Peyer's patch (tissue), 4 donors: Measurements from ENCODE around the gene CNPY1. TPM values are rescaled to one million over a fixed set of nuclear protein-coding genes. Genes with fewer than 3 reads are reported as not detected.
A peak's percentile ranks its signal among the peaks of the same experiment; 100 is the strongest.

Experiments
- DNase-seq, 3 donors: peaks; one replicate each; pipeline ENCODE4 v3.0.0-alpha.2; 2017 to 2019
- H3K27ac ChIP-seq, 4 donors: fragments of 200-600 bp; sonication (generic); one replicate each; pipeline ENCODE4 v1.5.1; 2016 to 2019
- H3K27me3 ChIP-seq, 2 donors: fragments of 200-600 bp; sonication (generic); one replicate each; pipeline ENCODE4 v1.5.1; 2019
- H3K36me3 ChIP-seq, 3 donors: fragments of 200-600 bp; sonication (generic); one replicate each; pipeline ENCODE4 v1.5.1; 2016 to 2019
- H3K4me1 ChIP-seq, 4 donors: fragments of 200-600 bp; sonication (generic); one replicate each; pipeline ENCODE4 v1.5.1; 2016 to 2019
- H3K4me3 ChIP-seq, 4 donors: fragments of 200-600 bp; sonication (generic); 1 replicate in 3 of 4; 2 replicates in 1 of 4; pipeline ENCODE4 v1.5.1; 2016 to 2019; ENCODE audit warnings: mild to moderate bottlenecking in 1 of 4
- H3K9me3 ChIP-seq, 4 donors: fragments of 200-600 bp; sonication (generic); one replicate each; pipeline ENCODE4 v1.5.1; 2016 to 2019; ENCODE audit warnings: mild to moderate bottlenecking in 1 of 4
- POLR2A ChIP-seq, 2 donors: fragments of 450-650 bp; IDR thresholded peaks; one replicate each; pipeline ENCODE4 v1.5.1; 2017; ENCODE audit warnings: antibody characterized with exemption in 2 of 2, mild to moderate bottlenecking in 2 of 2, moderate library complexity in 2 of 2
- total RNA-seq, 4 donors: library from RNA; depleted of rRNA; stranded (reverse); fragments of >200 nt; gene quantifications; one replicate each; pipeline ENCODE4 v1.1.0, GENCODE V29; 2016
- TF ChIP-seq, protein P1 (sequence below), 6 experiments: fragments of 450-650 bp in 4 of 6; fragments of 200-600 bp in 2 of 6; sonication (generic) in 1 of 6; IDR thresholded peaks; one replicate each; pipeline ENCODE4 v1.5.1; 2017 to 2019; ENCODE audit warnings: antibody characterized with exemption in 6 of 6, mild to moderate bottlenecking in 3 of 6, moderate library complexity in 1 of 6

CNPY1 gene
- total RNA-seq, 4 donors from 2014 or later = 0.40 TPM; not detected in 3

DNA sequence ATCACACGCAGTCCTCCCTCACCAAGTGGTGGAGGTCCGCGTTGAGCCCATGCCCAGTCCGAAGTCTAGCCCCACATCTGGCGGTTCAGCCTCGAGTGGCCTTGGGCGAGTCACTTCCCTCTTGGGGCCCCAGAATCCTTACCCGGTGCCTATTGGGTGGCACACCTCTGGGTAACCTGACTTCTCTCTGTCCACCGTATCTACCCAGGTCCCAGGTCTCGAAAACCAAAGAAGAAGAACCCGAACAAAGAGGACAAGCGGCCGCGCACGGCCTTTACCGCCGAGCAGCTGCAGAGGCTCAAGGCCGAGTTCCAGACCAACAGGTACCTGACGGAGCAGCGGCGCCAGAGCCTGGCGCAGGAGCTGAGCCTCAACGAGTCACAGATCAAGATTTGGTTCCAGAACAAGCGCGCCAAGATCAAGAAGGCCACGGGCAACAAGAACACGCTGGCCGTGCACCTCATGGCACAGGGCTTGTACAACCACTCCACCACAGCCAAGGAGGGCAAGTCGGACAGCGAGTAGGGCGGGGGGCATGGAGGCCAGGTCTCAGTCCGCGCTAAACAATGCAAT is 84.1 kb downstream of the CNPY1 start:
- Histone ChIP-seq H3K27me3 (peaks cover 0 to 85% of the 10 kb centered on the region in 2 donors), H3K4me3 (no peak overlapping the region), H3K27ac (no peak overlapping the region), H3K36me3 (no peaks in the 10 kb centered on the region), H3K4me1 (peaks cover 0 to 32% (median 8%) of the 10 kb centered on the region in 4 donors), H3K9me3 (no peaks in the 10 kb centered on the region)
- TF ChIP-seq, protein P1, sequence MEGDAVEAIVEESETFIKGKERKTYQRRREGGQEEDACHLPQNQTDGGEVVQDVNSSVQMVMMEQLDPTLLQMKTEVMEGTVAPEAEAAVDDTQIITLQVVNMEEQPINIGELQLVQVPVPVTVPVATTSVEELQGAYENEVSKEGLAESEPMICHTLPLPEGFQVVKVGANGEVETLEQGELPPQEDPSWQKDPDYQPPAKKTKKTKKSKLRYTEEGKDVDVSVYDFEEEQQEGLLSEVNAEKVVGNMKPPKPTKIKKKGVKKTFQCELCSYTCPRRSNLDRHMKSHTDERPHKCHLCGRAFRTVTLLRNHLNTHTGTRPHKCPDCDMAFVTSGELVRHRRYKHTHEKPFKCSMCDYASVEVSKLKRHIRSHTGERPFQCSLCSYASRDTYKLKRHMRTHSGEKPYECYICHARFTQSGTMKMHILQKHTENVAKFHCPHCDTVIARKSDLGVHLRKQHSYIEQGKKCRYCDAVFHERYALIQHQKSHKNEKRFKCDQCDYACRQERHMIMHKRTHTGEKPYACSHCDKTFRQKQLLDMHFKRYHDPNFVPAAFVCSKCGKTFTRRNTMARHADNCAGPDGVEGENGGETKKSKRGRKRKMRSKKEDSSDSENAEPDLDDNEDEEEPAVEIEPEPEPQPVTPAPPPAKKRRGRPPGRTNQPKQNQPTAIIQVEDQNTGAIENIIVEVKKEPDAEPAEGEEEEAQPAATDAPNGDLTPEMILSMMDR (IDR thresholded peaks at IDR 0.05) = no peak
- no peak for TF ChIP-seq POLR2A (IDR thresholded peaks at IDR 0.05)
- no peak for DNase-seq

DNA sequence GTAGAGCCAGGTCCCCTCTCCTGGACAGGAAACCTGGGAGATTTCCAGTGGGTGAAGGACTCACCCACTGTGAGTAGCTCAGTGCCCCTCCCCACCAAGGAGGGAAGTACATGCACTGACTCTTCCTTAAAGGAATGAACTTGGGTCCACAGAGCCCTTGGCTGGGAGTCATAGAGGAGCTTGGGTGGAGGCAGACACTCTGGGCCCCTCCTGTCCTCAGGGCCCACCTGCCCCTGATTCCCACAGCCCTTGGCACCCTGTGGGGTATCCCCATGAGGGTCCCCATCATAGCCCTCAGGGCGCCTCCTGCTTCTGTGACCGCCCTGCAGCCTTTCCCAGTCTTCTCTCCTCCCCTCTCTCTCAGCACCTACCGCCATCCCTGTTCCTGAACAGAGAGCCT is 84.7 kb downstream of the CNPY1 start:
- Histone ChIP-seq H3K9me3 (no peaks in the 10 kb centered on the region), H3K4me3 (no peak overlapping the region), H3K4me1 (peaks cover 0 to 32% (median 8%) of the 10 kb centered on the region in 4 donors), H3K36me3 (no peaks in the 10 kb centered on the region), H3K27ac (no peak overlapping the region), H3K27me3 (peaks cover 0 to 80% of the 10 kb centered on the region in 2 donors)
- no peak for DNase-seq
- no peak for TF ChIP-seq POLR2A (IDR thresholded peaks at IDR 0.05)
- TF ChIP-seq, protein P1 (IDR thresholded peaks at IDR 0.05) = no peak

DNA sequence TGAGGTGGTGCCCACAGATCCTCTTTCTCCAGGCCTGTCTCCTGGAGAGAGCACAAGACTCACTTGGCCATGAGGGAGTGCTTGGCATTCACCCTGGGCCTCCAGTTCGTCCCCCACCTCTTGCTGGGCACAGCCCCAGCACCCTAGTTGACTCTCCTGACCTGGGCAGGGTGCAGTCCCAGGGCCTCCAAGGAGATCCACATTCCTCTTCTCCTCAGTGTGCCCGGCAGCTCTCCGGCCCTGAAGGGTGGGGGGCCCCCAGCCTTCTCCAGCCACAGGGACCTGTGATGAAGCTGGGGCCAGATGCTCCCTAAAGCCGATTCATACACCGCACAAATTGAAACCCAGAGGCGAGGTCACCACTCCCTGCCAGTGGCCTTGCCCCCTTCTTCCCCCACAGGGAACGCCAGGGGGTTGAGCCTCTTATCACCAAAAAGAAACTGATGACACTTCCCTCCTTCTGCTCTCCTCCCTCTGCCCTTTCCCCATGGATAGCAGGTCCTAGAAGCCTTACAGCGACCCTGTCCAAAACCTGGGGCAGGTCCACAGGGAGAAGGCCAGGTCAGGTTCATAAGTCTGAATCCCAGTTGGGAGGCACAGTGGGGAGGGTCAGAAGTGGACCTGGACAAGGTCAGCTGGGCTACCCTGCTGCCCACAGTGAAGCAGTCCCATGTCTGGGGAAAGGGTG is 85.3 kb downstream of the CNPY1 start:
- DNase-seq = no peak
- no peak overlapping the region for H3K4me3 ChIP-seq

DNA sequence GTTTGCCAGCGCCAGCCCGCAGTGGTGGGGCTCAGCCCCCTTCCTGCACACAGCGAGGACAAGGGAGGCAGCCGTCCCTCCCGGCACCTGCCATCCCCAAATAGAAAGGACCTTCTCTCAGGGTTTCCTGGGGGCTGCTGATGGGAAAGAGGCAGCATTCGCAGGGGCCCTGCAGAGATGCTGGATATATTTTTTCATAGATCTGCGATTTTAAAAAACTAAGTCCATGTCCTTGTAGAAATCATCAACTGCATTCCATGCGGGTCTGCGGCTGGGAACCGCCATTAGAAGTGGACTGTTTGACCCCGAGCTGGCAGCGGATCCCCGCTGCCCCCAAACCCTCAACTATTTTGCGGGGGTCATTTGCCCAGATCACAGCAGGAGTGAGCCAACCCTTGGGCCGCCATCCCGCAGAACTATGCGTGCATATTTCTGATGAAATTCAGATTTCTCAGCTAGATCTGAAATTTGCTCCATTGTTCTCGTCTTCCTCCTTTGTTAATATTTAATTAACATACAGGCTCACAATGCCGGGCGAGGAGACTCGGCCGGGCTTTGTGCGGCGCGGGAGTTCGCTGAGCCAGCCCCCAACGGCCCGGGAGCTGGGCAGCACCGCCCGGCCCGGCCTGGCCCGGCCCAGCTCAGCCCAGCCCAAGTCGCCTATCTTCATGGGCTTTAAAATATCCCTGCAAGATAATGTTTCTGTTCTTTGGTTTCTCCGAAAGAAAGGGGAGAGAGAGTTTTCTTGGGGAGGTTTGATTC is 86.5 kb downstream of the CNPY1 start:
- Histone ChIP-seq H3K27me3 (peaks cover 0 to 80% of the 10 kb centered on the region in 2 donors), H3K9me3 (no peaks in the 10 kb centered on the region), H3K36me3 (no peaks in the 10 kb centered on the region), H3K27ac (no peak overlapping the region), H3K4me1 (peaks cover 0 to 27% (median 6%) of the 10 kb centered on the region in 4 donors), H3K4me3 (no peak overlapping the region)
- no peak for TF ChIP-seq POLR2A (IDR thresholded peaks at IDR 0.05)
- TF ChIP-seq, protein P1 (IDR thresholded peaks at IDR 0.05) = no peak
- DNase-seq = no peak

More for the DNA sequence above, 85.3 kb downstream of the CNPY1 start:
- no peaks in the 10 kb centered on the region for H3K36me3 ChIP-seq
- H3K27me3 ChIP-seq = peaks cover 0 to 80% of the 10 kb centered on the region in 2 donors
- peaks cover 0 to 28% (median 6%) of the 10 kb centered on the region in 4 donors for H3K4me1 ChIP-seq
- H3K27ac ChIP-seq = no peak overlapping the region
- H3K9me3 ChIP-seq = no peaks in the 10 kb centered on the region
- TF ChIP-seq POLR2A (IDR thresholded peaks at IDR 0.05) = no peak
- TF ChIP-seq, protein P1 (IDR thresholded peaks at IDR 0.05) = no peak

DNA sequence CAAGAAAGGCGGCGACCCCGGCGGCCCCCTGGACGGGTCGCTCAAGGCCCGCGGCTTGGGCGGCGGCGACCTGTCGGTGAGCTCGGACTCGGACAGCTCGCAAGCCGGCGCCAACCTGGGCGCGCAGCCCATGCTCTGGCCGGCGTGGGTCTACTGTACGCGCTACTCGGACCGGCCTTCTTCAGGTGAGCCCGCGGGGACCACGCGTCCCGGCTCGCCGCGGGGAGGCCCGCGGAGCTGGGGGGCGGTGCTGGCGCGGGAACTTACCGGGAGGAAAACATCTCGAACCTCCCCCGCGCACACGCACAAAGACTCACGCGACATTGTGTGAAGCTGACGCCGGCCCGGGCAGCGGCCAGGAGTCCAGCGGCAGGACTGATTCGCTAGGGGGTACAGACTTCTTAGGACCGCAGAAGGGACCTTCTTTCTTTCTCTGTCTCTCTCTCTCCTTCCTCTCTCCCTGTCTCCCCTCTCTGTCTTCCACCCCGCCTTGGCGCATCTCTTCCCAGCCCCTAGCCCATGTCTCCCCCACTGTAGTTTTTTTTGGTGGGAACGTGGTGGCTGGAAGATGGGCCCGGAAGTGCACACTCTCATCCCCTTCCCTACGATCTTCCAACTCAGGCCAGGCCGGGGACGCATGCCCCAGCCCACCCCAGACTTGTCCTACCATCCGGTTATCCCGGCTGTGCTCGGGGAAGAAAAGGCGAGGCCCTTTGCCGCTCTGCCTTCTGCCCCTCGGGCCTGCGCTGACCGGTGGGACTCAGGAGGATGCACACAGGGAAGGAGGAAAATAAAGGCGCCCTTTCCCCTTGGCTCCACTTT is 87.3 kb downstream of the CNPY1 start:
- TF ChIP-seq POLR2A (IDR thresholded peaks at IDR 0.05) = no peak
- TF ChIP-seq, protein P1 (IDR thresholded peaks at IDR 0.05) = no peak
- no peak overlapping the region for H3K27ac ChIP-seq
- DNase-seq = no peak
- H3K4me1 ChIP-seq = peaks cover 0 to 34% (median 6%) of the 10 kb centered on the region in 4 donors
- H3K36me3 ChIP-seq = no peaks in the 10 kb centered on the region
- H3K27me3 ChIP-seq = peaks cover 0 to 84% of the 10 kb centered on the region in 2 donors
- peak overlapping the region in 3 of 4 donors; percentile 15 to 43 (median 35) for H3K4me3 ChIP-seq
- H3K9me3 ChIP-seq = no peaks in the 10 kb centered on the region
